Kidney epithelial cell (primary cell): ENCODE measurements around the gene MSRB2. TPM values are rescaled to one million over a fixed set of nuclear protein-coding genes. Genes with fewer than 3 reads are reported as not detected.

Experiments used
- DNase-seq: peaks from one replicate; pipeline ENCODE4 v3.0.0-alpha.2; 2010; ENCODE audit warnings: low read depth
- H3K27me3 ChIP-seq: 2 replicates; pipeline ENCODE4 v1.6.0; 2011; ENCODE audit warnings: low read length; ENCODE audit not compliant: control insufficient read depth, insufficient read depth
- H3K36me3 ChIP-seq: 2 replicates; pipeline ENCODE4 v1.5.1; 2011; ENCODE audit warnings: low read length; ENCODE audit not compliant: control insufficient read depth, insufficient read depth
- H3K4me3 ChIP-seq: 2 replicates; pipeline ENCODE4 v1.5.1; 2011; ENCODE audit warnings: low read depth, mild to moderate bottlenecking, control low read depth, low read length
- CTCF ChIP-seq: IDR thresholded peaks from 2 replicates; pipeline ENCODE4 v1.5.1; 2011; ENCODE audit warnings: mild to moderate bottlenecking, moderate library complexity, low read length, control low read depth, inconsistent platforms; ENCODE audit not compliant: insufficient read depth, poor library complexity, severe bottlenecking
- total RNA-seq: library from RNA; depleted of rRNA; stranded (reverse); fragments of >200 nt; gene quantifications from 2 replicates; pipeline ENCODE4 v1.2.3, GENCODE V29; 2015

Gene MSRB2
- total RNA-seq, 1 donor from 2014 or later: 24.2 TPM

GRCh38 chr10:23088609-23089008 is 6.8 kb upstream of the MSRB2 start:
- DNase-seq: no peak
- Histone ChIP-seq H3K4me3 (no peak overlapping the region), H3K27me3 (no peaks in the 10 kb centered on the region), H3K36me3 (no peaks in the 10 kb centered on the region)
- TF ChIP-seq CTCF: no peak

GRCh38 chr10:23094786-23095403 is 484 bp upstream of the MSRB2 start:
- no peaks in the 10 kb centered on the region for H3K27me3 ChIP-seq
- no peak for TF ChIP-seq CTCF
- H3K4me3 ChIP-seq: peak overlapping the region; percentile 70
- DNase-seq: no peak
- no peaks in the 10 kb centered on the region for H3K36me3 ChIP-seq

- Histone ChIP-seq H3K4me3 (peak overlapping the region; percentile 70), H3K36me3 (no peaks in the 10 kb centered on the region), H3K27me3 (no peaks in the 10 kb centered on the region)
- no peak for TF ChIP-seq CTCF
- DNase-seq: peak; percentile 5
Measured at GRCh38 chr10:23095966-23096801, 805 bp downstream of the MSRB2 start.

GRCh38 chr10:23096802-23097549 is 1.6 kb downstream of the MSRB2 start:
- no peak for TF ChIP-seq CTCF
- H3K27me3 ChIP-seq: no peaks in the 10 kb centered on the region
- DNase-seq: no peak
- H3K4me3 ChIP-seq: peak overlapping the region; percentile 70
- H3K36me3 ChIP-seq: no peaks in the 10 kb centered on the region

GRCh38 chr10:23099079-23099478 is 3.7 kb downstream of the MSRB2 start:
- H3K4me3 ChIP-seq: no peak overlapping the region
- DNase-seq: no peak
- H3K36me3 ChIP-seq: no peaks in the 10 kb centered on the region
- no peak for TF ChIP-seq CTCF
- no peaks in the 10 kb centered on the region for H3K27me3 ChIP-seq
